ENCODE results near the gene PRKCE. TPM values are rescaled to one million over a fixed set of nuclear protein-coding genes. Genes with fewer than 3 reads are reported as not detected.

Gene PRKCE
- total RNA-seq, 1 donor from 2014 or later: 13.7 TPM

DNA sequence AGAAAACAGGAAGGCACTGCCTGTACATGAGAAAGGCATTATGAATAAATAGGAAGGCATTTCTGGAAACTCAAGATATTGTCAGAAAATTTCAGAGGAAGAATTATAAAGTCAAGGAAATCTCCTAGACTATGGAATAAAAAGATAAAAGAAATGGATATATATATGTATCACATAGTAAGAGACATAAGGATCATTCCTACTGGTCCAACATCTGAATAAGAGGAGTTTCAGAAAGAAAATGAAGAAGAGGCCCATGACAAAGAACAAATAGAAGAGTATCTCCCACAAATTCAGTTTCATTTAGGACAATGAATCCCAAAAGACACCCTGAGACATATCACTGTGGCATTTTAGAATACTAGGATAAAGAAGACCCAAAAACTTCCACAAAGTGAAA is 178.8 kb downstream of the PRKCE start:
- intact Hi-C loops (cut with micrococcal nuclease): no loop called here

DNA sequence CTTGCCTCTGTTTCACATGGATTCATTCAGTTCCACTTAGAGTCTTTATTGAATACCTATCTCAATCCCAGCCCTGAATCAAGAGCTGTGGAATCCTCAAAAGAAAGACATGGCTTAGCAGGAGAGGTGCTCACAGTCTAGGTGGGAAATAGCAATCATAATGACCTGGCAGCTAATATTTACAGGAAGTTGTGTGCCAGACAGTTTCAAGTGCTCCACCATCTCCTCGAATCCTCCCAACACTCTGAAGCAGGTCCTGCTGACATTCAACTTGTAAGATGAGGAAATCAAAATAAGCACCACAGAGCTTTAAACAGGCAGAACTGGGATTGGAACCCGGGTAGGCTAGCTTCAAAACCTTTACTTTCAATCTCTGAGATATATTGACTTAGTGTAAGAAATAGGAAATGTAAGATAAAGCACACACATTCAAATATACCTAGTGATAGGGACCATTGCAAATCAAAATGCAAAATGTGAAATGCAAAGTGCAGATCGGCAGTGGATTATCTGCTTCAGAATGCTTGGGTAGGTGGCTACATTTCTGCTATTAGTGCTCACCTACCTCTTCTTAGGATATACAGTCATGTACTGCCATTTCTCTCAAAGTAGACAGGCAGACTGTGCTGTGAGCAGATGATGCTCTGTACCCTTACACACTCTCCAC is 182.0 kb downstream of the PRKCE start:
- intact Hi-C loops (cut with micrococcal nuclease): no loop called here

DNA sequence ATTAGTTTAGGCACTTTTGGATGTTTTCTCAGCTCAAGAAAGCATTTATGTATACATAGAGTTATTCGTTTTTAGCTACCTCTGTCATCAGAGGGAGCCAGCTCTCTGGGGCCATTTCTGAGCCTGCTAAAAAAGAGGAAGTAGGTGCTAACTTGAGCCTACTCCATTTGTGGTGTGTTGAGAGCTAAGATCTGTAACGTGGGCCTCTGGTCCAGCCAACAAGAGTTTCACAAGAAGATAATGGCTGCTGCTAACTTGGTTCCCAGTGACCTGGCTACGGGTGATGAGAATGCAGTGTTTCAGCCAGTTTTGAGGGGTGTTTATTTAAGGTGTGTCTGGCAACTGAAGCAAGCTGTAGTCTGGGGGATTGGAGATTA is 182.5 kb downstream of the PRKCE start:
- intact Hi-C loops (cut with micrococcal nuclease): no loop called here

DNA sequence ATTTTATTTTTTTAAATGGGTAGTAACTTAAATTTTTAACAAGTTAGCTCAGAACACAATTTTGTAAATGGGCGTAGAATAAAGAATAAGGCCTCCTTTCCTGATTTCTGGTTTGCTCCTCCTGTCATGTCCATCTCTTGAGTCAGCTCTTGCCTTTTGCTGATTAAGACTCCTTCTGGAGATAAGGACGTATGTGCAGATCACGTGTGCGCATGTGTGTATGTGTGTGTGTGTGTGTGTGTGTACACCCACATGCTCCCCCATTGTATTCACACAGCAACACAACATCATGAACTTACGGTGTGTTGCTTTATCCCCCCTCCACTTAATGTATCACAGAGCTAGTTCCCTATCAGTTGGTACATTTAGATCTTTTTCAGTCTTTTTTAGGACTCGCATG is 182.9 kb downstream of the PRKCE start:
- intact Hi-C loops (cut with micrococcal nuclease): no loop called here

DNA sequence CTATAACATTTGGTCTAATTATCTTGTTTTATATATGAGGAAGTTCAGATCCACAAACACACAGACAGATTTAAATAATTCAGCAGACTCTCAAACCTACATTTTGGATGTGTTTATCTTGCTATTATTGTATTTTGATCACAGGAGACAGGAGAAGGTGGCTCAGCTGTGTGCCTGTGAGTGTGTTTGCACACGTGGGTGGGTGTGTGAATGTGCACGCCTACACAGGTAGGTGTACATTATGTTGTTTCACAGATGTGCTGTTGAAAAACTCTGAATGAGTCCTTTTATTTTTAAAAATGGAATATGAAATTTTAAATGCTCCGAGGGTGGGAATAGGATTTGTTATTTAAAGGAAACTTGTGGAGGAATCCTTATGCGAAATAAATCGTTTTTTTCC is 183.4 kb downstream of the PRKCE start:
- intact Hi-C loops (cut with micrococcal nuclease): no loop called here

DNA sequence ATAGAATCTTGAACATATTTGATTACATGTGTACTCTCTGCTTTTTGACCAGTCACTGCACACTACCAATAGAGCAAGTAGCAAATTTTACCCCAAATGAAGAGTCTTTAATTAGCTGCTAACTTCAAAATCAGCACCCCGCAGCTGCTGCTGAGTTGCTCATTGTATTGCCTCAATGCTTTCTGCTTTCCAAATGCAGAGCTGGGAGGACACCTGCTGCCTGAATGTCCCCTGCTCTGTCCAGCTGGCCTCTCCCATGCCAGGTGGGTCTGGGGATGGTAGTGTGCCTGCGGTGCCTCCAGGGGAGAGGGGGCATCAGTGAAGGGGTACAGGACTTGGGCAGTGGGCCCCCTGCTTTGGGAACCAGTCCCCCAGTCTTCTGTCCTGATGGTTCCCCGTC is 184.8 kb downstream of the PRKCE start:
- intact Hi-C loops (cut with micrococcal nuclease): no loop called here

DNA sequence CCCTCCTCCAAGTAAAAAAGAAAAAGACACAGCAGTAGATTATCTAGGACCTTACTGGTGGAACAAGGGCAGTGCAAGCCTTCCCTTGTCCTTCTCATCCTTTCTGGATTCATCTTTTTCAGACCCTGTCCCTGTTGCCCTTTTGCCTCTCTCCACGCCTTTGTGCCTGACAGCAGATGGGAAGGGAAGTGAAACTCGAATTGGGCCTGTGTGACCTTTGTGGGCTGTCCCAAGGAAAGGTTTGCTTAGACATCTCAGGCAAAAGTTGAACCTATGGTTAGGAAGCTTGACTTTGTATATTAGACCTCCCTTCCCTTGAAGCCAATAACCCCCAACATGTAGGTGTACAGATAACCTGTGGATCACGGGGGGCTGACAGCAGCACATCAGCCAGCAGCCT is 185.3 kb downstream of the PRKCE start:
- intact Hi-C loops (cut with micrococcal nuclease): no loop called here

DNA sequence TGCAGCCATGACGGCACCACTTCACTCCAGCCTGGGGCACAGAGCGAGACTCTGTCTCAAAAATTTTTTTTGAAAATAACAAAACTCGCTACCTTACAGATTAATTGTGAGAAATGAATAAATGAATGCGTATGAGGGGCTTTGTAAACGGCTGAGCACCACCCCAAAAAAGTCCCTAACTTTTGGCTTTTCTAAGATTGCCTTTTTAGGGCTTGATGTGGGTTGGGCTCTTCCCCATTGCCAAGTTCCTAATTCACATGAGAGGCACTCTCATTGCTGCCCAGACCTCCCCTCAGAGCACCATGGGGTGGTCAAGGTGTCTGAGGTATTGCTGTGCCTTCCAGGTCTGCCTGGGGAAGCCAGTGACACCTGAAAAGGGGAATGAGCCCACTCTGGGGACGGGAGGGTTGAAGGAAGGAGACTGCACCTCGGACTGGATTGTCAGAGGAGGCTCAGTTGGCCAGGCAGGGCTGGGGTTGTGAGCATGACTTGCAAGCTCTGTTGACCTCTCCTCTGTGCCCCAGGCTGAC is 186.4 kb downstream of the PRKCE start:
- intact Hi-C loops (cut with micrococcal nuclease): no loop called here

DNA sequence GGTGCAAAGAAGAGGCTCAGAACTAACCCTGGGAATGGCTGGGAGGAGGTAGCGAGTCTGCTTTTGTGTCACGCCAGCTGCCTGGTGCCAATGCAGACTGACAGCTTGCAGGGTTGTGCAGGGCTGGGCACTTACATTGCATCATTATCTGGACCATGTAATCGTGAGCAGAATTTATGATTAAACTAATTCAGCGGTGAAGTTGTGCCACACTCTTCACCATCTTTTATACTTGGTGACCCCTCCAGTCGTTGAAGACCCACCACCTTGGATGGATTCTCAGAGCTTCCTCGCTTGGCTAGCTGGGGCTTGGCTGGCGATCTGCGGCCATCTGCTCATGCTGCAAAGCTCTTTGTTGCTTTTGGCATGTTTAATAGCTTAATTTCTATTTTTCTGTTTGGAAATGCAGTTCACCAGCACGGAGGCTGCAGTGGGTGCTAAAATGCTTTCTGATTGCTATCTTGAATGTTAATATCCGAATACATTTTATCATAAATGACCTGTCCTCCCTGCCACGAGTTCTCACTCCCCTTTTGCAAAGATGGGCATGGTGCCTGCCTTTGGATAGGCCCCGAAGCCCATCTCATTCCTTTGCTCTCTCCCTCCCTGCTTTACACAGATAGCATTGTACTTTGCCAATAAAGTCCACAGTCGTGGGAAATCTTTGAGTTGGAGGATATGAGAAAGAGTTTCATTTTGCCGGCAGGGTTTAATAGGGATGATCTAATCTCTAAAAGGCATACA is 188.2 kb downstream of the PRKCE start:
- intact Hi-C loops (cut with micrococcal nuclease): no loop called here

DNA sequence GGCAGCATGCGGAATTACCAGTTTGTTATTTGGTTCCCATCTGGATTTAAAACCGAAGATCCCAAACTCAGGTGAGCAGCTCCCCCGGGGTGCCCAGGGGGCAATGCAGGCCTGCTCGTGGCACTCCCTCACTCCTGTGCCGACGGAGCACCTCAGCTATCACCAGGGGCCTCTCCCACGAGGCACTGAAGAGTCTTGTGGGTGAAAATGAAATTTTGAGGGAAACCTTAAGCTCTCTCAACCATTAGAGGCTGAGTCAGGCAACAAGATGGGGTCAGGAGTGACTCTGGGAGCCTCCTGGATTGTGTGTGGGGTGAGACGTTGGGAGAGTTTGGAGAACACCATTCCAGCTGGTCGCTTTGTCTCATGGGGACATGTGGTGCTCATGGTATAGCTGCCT is 189.0 kb downstream of the PRKCE start:
- intact Hi-C loops (cut with micrococcal nuclease): no loop called here

DNA sequence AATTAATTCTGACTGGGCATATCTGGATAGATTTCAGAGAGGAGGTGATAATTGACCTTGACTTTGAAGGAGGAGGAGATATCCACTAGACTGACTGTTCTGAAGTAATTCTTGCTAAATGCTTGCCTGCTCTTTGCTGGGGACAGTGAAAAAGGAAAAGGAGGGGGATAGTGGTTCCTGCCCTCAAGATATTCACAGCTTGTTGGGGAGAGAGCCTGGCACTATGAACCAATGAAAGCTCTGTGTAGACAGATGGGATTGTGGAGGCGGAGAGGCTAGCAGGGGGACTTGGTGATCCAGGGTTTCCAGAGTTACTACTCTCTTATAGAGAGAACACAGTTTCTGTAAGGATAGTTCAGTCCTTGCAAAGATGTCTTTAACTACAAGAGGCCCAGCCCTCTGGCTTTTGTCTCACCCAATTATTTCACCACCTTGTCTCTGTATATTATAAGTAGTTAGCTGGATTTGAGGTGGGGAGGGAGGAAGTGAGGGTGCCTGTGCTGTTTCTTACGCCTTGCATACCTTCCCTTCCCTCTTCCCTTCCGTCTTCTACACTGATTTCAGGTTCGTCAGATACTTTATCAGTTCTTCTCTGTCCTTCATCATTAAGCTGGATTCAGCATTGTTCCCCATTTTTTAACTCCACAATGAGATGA is 190.4 kb downstream of the PRKCE start:
- intact Hi-C loops (cut with micrococcal nuclease): no loop called here

DNA sequence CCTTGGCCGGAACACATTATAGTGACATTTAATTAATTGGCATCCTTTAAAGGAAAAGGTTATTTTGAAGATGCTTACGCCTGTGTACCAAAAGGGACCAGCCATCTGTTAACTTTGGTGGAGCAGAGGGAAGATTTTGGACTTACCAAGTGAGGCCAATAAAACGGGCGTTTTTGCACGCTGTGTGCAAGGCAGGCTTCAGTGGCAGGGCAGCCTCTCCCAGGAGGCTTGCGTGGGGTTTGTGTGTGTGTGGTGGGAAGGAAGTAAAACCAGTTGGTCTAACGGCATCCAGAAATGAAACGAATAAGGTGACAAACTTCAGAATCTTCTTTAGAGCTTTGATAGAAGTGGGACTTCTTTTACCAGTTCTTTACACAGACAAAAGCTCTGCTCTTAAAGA is 191.7 kb downstream of the PRKCE start:
- intact Hi-C loops (cut with micrococcal nuclease): loop anchor here (1.0 kb wide), 1 partner anchor 16 kb away; no protein-coding TSS in a partner anchor

DNA sequence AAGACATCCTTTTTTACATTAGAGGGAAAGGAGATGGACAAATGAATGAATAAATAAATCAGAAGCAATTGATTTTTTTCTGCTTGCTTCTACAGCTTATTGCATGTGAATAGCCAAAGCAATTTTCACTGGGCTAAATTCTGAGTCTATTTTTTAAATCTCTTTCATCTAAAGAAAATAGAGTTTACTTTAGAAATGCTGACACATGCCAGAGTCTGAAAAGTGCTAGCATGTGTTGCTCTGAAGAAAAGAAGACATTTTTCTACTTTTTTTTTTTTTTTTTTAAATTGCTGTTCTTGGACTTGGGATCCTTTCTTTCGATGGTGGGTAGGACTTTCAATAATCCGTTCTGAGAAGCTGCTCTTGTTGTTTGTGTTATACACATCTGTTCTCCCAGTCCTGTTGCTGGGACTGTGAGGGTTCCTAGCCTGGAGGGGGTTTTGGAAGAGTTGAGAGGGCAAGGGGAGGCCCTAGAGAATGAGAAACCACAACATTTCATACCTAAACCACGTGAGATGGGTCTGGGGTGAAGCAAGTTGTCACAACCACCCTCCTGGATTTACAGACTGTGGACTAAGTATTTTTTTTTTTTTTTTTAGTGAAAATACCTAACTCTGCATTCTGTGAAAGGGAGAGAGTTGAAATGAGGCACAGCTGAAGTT is 193.5 kb downstream of the PRKCE start:
- intact Hi-C loops (cut with micrococcal nuclease): loop anchor here (5.0 kb wide), 1 partner anchor 57 kb away; no protein-coding TSS in a partner anchor

DNA sequence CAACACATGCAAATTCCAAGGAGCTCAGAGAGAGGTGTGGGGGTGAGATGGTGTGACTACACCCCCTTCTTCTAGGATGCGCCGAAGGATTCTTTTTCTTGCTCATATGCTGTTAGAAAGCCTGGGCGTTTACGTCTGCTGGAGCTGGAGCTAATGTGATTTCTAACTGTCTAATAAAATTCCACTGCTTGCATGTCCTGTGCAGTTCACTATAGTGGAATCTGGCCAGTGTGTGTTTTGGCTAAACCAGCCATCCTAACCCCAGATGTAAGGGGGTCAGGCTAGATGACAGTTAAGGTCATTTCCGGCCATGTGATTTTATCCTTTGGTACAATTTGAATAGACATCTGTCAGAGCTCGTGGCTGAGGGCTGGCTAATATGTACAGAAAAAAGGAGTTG is 194.1 kb downstream of the PRKCE start:
- intact Hi-C loops (cut with micrococcal nuclease): loop anchor here (5.0 kb wide), 1 partner anchor 57 kb away; no protein-coding TSS in a partner anchor

DNA sequence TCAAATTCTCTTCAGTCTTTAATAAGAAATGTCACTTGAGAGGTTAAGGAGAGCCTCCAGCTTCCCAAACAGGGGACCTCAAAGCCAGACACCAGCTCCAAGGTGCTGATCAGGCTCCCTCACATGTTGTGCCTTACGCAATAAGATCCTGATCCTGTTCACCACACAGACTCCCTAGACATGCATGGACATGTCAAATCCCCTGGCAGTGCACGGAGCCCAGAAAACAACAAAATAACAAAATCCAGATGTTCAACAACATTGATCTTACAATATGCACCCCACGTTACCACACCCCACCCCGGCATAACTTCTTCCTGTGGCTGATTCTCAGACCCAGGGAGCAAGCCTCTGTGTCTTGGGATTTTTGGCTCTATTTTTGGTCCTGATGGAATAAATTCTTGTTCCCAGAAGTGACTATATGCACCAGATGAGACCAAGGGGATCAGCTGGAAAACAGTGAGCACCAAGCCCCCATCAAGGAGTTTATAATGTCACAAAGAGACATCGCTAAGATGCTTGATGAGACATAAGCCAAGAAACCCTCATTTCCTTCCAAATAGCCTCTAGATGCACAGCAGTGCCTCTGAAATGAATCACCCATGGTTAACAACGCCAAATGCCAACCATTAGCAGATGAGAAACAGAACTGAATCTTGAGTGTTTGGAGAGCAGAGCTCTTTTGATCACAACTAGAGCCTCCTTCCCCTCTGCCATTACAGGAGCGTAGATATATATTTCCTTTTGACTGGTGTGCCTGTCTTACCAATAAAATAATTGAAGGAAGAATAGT is 198.2 kb downstream of the PRKCE start:
- intact Hi-C loops (cut with micrococcal nuclease): loop anchor here (5.0 kb wide), 1 partner anchor 53 kb away; no protein-coding TSS in a partner anchor

DNA sequence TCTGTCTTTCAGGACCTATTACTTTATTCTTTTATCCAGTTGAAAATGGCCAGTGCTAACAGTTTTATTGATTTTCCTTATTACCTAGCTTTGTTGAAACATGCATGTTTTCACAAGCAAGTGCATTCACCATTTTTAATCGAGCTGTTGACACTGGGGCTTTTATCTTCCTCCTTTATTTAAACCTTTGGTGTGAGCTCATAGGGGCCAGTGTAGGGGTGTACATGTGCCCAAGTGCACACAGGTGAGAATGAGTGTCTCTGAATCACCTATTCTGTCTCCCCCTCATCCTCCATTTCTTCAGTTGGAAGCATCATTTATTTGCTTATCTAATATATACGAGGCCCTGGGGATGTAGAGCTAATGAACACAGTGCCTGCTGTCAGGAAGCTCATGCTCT is 199.1 kb downstream of the PRKCE start:
- intact Hi-C loops (cut with micrococcal nuclease): no loop called here

DNA sequence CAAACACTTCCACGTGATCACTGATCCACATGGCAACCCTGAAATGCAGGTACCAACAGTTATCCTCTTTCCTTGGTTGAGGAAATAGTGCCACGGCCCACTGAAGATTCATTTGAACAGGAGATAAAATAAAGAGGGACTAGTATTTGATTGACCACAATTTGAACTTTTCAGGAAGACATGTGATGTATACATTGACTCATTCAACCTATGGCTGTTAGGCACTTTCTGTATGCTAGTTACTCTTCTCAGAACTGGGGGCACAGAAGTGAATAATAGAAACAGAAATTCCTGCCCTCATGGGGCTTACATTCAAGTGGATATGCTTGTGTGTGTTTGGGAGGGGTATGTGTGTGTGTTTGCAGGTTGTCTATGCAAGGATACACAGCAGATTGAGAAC is 199.6 kb downstream of the PRKCE start:
- intact Hi-C loops (cut with micrococcal nuclease): no loop called here

DNA sequence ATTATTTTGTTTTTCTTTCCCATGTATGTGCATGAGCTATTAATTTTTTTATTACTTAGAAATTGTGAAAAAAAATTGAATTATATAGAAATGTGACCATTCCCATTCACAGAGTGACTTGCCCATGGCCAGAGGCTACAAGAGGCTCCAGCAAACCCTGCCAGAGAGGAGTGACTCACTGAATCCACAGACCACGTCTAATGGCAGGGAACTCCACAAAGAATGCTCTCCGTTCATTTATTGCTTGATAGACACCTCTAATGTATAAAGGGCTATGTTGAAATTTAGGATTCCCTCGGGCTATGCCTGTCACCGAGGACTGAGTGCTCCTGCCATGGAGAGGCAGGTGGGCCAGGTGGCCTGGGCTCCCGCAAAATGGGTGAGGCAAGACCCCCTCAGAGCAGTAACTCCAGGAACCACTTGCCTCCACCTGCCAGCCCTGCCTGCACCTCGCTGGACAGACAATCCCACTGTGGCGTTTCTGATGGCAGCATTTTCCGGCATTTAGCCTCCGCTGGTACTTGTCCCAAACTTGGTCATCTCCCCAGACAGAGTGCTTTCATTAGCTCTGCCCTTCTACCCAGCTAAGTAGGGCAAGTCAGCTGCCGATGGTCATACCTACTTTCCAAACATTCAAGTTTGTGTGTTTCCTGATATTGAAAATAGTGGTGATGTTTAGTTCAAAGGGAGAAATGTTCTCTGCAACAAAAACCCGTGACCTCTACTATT is 200.3 kb downstream of the PRKCE start:
- intact Hi-C loops (cut with micrococcal nuclease): no loop called here

DNA sequence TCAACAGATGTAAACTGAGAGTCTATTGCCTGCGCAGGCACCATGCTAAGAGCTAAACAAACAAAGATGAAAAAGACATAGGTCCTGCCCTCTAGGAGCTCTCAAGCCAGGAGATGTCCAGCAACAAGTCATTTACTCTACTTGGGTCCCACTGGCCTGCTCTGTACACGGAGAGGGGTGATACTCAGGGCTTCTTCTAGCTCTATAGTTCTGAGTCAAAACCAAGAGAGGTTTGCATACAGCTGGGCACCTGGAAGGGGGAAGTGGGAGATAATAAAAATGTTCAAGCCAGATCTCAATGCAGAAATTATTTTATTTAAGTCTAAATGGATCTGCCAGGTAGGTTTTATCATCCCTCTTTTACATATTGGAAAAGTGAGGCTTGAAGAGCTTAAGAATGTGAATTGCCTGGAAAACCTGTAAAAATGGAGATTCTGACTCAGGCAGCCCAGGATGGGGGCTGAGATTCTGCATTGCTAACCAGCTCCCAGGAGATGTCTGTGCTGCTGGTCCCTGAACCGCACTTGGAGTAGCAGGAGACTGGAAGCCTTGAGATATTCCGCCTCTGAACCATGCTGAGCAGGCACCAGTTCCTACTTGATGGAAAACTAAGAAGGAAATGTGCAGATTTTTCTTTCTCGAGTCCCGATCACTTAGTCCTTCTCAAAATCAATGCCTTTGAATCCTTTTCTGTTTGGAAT is 201.1 kb downstream of the PRKCE start:
- intact Hi-C loops (cut with micrococcal nuclease): no loop called here

DNA sequence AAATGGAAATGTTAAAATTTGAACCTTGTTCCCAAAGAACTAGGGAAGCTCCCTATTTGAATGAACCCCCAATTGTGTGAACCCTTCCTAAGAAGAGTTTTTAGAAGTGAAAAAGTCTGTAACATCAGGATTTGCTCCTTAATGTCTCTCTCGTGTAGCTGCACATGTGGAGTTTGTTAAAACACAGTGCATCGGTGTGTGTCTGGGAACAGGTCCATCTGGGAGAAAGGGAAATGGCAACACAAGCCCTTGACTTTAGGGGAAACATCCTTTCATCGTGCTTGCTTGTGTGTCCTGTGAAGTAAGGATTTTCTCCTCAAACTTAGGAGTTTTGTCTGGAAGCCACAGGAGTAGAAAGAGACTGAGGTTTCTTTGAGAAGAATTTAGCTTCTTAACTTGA is 203.9 kb downstream of the PRKCE start:
- intact Hi-C loops (cut with micrococcal nuclease): no loop called here

Measured in T-helper 1 cell treated with Interleukin-12 subunit alpha and Interleukin-12 subunit beta and Interleukin-4 antibody, amounts not matched to agents 30 ng/mL and 1 ng/mL, for 36 hours (primary cell).